Peyer's patch (tissue), 4 donors: ENCODE measurements around the gene GCDH. TPM values are rescaled to one million over a fixed set of nuclear protein-coding genes. Genes with fewer than 3 reads are reported as not detected.

Source experiments
- DNase-seq, 3 donors: peaks; one replicate each; pipeline ENCODE4 v3.0.0-alpha.2; 2017 to 2019
- H3K27ac ChIP-seq, 4 donors: fragments of 200-600 bp; sonication (generic); one replicate each; pipeline ENCODE4 v1.5.1; 2016 to 2019
- H3K27me3 ChIP-seq, 2 donors: fragments of 200-600 bp; sonication (generic); one replicate each; pipeline ENCODE4 v1.5.1; 2019
- H3K36me3 ChIP-seq, 3 donors: fragments of 200-600 bp; sonication (generic); one replicate each; pipeline ENCODE4 v1.5.1; 2016 to 2019
- H3K4me1 ChIP-seq, 4 donors: fragments of 200-600 bp; sonication (generic); one replicate each; pipeline ENCODE4 v1.5.1; 2016 to 2019
- H3K4me3 ChIP-seq, 4 donors: fragments of 200-600 bp; sonication (generic); 1 replicate in 3 of 4; 2 replicates in 1 of 4; pipeline ENCODE4 v1.5.1; 2016 to 2019; ENCODE audit warnings: mild to moderate bottlenecking in 1 of 4
- H3K9me3 ChIP-seq, 4 donors: fragments of 200-600 bp; sonication (generic); one replicate each; pipeline ENCODE4 v1.5.1; 2016 to 2019; ENCODE audit warnings: mild to moderate bottlenecking in 1 of 4
- POLR2A ChIP-seq, 2 donors: fragments of 450-650 bp; IDR thresholded peaks; one replicate each; pipeline ENCODE4 v1.5.1; 2017; ENCODE audit warnings: antibody characterized with exemption in 2 of 2, mild to moderate bottlenecking in 2 of 2, moderate library complexity in 2 of 2
- total RNA-seq, 4 donors: library from RNA; depleted of rRNA; stranded (reverse); fragments of >200 nt; gene quantifications; one replicate each; pipeline ENCODE4 v1.1.0, GENCODE V29; 2016
- TF ChIP-seq, protein P1 (sequence below), 6 experiments: fragments of 450-650 bp in 4 of 6; fragments of 200-600 bp in 2 of 6; sonication (generic) in 1 of 6; IDR thresholded peaks; one replicate each; pipeline ENCODE4 v1.5.1; 2017 to 2019; ENCODE audit warnings: antibody characterized with exemption in 6 of 6, mild to moderate bottlenecking in 3 of 6, moderate library complexity in 1 of 6

GCDH gene
- total RNA-seq, 4 donors from 2014 or later, result 25.2 to 44.4 (median 32.4) TPM

DNA sequence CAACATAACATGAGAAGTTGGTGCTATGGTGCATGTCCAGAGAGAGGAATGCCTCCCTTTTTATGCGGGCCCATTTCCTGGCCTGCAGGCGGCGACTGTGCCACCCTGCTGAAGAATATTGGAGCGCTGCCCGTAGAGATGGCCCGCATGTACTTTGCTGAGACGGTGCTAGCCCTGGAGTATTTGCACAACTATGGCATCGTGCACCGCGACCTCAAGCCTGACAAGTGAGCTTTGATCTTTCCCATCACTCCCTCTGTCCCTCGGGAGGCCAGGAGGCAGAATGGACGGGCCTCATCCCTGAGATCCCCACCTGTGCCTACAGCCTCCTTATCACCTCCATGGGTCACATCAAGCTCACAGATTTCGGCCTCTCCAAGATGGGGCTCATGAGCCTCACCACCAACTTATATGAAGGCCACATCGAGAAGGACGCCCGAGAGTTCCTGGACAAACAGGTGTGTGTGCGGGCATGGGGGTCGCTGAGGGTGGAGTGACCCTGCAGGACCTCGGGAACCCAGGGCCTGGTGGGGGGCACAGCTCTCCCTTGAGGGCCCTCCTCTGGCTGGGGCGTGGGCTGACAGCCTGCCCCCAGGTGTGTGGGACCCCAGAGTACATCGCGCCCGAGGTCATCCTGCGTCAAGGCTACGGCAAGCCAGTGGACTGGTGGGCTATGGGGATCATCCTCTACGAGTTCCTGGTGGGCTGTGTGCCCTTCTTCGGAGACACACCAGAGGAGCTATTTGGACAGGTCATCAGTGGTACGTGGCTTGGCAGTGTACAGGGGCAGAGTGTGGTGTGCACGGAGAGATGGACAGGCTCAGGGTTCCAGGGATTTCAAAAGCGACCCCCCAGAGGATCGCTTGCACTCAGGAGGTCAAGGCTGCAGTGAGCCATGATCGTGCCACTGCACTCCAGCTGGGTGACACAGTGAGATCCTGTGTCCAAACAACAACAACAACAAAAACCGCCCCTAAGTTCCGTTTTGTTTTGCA is 25.9 kb upstream of the GCDH start:
- Histone ChIP-seq H3K4me1 (peaks cover 0 to 14% (median 6%) of the 10 kb centered on the region in 4 donors), H3K4me3 (no peak overlapping the region), H3K27me3 (no peaks in the 10 kb centered on the region), H3K27ac (no peak overlapping the region), H3K36me3 (no peaks in the 10 kb centered on the region), H3K9me3 (no peaks in the 10 kb centered on the region)
- TF ChIP-seq, protein P1, sequence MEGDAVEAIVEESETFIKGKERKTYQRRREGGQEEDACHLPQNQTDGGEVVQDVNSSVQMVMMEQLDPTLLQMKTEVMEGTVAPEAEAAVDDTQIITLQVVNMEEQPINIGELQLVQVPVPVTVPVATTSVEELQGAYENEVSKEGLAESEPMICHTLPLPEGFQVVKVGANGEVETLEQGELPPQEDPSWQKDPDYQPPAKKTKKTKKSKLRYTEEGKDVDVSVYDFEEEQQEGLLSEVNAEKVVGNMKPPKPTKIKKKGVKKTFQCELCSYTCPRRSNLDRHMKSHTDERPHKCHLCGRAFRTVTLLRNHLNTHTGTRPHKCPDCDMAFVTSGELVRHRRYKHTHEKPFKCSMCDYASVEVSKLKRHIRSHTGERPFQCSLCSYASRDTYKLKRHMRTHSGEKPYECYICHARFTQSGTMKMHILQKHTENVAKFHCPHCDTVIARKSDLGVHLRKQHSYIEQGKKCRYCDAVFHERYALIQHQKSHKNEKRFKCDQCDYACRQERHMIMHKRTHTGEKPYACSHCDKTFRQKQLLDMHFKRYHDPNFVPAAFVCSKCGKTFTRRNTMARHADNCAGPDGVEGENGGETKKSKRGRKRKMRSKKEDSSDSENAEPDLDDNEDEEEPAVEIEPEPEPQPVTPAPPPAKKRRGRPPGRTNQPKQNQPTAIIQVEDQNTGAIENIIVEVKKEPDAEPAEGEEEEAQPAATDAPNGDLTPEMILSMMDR (IDR thresholded peaks at IDR 0.05), result peak in 3 of 6 experiments; percentile 27 to 46 (median 45)
- TF ChIP-seq POLR2A (IDR thresholded peaks at IDR 0.05), result no peak
- DNase-seq, result no peak

DNA sequence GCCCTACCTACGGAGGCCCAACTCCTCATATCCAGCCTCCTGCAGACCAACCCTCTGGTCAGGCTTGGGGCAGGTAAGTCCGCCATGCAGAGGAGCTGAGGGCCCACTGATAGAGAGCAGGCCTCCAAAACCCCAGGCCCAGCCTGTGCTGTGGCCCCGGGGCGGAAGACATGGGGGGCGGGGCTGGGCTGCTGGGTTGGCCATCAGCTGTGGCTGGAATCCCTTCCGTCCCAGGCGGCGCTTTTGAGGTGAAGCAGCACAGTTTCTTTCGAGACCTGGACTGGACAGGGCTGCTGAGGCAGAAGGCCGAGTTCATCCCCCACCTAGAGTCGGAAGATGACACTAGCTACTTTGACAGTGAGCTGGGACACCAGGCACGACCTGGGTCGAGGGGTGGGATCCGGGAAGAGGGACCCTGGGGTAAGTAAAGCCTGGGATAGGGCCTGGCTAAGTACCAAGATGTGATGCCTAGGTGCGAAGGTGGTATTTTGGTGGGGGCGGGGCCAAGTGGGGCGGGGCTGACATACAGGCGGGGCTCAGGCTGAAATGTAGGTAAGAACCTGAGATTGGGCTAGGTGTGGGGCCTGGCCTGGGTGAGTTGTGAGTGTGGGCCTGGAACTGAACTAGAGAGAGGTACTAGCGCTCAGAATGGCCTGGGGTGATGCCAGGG is 25.1 kb upstream of the GCDH start:
- H3K4me3 ChIP-seq, result no peak overlapping the region
- TF ChIP-seq, protein P1 (IDR thresholded peaks at IDR 0.05), result no peak
- TF ChIP-seq POLR2A (IDR thresholded peaks at IDR 0.05), result no peak
- DNase-seq, result no peak

DNA sequence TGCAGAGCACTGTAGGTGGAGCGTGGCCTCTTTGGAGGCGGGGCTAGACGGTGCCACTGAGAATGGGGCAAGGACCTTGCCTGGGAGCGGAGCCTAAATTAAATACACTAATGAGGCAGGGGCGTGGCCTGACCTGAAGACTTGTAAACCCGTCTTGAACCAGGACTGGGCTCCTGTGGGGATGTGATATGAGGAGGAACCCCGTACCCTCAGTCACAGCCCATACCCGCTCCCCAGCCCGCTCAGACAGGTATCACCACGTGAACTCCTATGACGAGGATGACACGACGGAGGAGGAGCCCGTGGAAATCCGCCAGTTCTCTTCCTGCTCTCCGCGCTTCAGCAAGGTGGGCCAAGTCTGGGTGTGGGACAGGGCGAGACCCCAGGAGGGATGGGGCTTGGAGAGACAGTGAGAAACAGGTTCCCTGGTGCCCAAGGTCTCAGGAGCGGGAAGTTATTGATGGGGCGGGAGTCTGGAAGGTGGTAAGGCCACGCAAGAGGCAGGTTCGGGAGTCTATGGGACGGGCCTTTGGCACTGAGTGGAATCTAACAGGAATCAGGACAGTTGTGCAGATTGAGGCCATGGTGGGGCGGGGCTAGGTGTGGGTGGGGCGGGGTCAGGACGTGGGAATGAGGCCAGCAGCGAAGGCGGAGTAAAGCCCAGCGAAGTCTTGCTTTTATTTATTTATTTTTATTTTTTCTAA is 24.4 kb upstream of the GCDH start:
- Histone ChIP-seq H3K27me3 (no peaks in the 10 kb centered on the region), H3K4me1 (peaks cover 0 to 14% (median 6%) of the 10 kb centered on the region in 4 donors), H3K4me3 (no peak overlapping the region), H3K9me3 (no peaks in the 10 kb centered on the region), H3K36me3 (no peaks in the 10 kb centered on the region), H3K27ac (no peak overlapping the region)
- DNase-seq, result no peak
- TF ChIP-seq, protein P1 (IDR thresholded peaks at IDR 0.05), result no peak
- no peak for TF ChIP-seq POLR2A (IDR thresholded peaks at IDR 0.05)

More for the DNA sequence above, 25.1 kb upstream of the GCDH start:
- no peaks in the 10 kb centered on the region for H3K36me3 ChIP-seq
- H3K4me1 ChIP-seq, result peaks cover 0 to 14% (median 6%) of the 10 kb centered on the region in 4 donors
- no peak overlapping the region for H3K27ac ChIP-seq
- no peaks in the 10 kb centered on the region for H3K9me3 ChIP-seq
- no peaks in the 10 kb centered on the region for H3K27me3 ChIP-seq

DNA sequence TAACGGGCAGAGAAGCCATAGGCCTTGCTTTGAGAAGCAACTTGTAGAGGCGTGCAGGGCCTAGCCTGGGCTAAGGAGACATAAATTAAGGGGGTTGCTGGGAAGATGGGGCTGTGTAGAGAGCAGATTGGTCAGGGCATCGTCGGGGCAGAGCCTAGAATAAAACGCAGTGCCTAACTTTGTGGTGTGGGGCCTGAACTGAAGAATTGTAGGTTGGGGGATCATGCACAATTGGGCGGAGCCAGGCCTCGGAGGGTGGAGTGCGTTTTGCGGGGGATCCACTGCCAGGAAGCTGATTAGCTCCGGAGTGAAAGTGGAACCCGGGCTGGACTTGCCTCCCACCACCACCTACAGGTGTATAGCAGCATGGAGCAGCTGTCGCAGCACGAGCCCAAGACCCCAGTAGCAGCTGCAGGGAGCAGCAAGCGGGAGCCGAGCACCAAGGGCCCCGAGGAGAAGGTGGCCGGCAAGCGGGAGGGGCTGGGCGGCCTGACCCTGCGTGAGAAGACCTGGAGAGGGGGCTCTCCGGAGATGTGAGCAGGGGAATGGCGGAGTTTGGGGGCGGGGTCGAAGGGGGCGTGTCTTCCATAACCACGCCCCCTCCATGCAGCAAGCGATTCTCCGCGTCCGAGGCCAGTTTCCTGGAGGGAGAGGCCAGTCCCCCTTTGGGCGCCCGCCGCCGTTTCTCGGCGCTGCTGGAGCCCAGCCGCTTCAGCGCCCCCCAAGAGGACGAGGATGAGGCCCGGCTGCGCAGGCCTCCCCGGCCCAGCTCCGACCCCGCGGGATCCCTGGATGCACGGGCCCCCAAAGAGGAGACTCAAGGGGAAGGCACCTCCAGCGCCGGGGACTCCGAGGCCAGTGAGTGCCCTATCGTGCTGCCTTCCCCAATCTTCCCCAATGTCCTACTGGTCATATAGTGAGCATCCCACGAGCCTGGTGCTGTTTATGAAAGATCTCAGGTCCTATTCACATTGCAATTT is 23.6 kb upstream of the GCDH start:
- TF ChIP-seq, protein P1 (IDR thresholded peaks at IDR 0.05), result no peak
- Histone ChIP-seq H3K27ac (peak overlapping the region in 1 of 4 donors; percentile 35), H3K4me1 (peaks cover 0 to 14% (median 6%) of the 10 kb centered on the region in 4 donors), H3K4me3 (peak overlapping the region; percentile 22 to 52 (median 44)), H3K9me3 (no peaks in the 10 kb centered on the region), H3K27me3 (no peaks in the 10 kb centered on the region), H3K36me3 (no peaks in the 10 kb centered on the region)
- peak; percentile 72 to 83 (median 80) for DNase-seq
